Measurements from ENCODE around the gene TMEM272. TPM values are rescaled to one million over a fixed set of nuclear protein-coding genes. Genes with fewer than 3 reads are reported as not detected.

TMEM272 gene
- total and polyA plus RNA-seq, 2 of the 13 experiments (the other 11 are each of a cell fraction or from before 2014, with no cell fraction given), result 0.37 to 0.62 TPM

DNA sequence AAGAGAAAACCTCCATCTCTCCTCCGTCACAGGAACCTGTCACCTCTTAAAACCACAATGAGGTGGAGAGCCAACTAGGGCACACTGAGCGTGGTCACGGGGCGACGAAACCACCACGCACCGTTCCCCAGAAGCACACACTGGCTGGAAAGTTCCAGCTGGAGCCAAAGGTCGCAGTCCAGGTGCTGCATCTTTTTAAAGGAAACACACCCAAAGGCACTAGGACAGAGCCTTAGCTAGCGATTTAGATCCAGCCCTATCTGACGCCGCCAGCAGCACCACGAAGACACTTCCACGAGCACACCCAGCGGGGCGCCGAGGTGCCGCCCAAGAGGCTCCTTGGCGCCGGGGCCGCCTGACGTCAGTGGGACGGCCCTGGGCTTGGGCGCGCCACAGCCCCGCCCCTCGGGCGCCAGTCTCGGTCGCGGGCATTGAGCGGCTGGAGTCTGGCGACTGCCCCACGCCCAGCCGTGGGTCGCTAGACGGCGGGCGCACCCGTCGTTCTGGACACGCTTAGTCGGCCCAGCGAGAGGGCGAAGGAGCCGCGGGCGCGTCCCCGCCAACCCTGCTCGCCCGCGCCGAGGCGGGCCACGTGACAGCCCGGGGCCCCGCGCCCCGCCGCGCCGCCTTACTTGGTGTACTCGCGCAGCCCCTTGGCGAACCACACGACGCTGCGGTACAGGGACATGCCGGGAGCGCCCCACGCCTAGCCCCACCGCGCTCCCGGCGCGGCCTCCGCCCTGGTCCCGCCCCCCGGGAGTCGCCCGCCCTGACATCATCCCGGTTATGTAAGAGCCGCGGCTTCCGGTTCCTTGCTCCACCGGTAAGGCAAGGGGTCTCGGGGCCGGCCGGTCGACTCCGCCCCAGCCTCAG lies 41.3 kb downstream of the TMEM272 start, which contains the start of gene DHRS12 (continued):
- TF ChIP-seq, protein P1, sequence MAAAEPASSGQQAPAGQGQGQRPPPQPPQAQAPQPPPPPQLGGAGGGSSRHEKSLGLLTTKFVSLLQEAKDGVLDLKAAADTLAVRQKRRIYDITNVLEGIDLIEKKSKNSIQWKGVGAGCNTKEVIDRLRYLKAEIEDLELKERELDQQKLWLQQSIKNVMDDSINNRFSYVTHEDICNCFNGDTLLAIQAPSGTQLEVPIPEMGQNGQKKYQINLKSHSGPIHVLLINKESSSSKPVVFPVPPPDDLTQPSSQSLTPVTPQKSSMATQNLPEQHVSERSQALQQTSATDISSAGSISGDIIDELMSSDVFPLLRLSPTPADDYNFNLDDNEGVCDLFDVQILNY (CRISPR knock-in tag; conservative IDR thresholded peaks at IDR 0.05), result 0 out of 2 replicates have a peak, but pooled peaks have one; percentile 30
- TF ChIP-seq SKI (IDR thresholded peaks at IDR 0.05; ENCODE audit: partially characterized antibody), result peak; percentile 88
- no peak for TF ChIP-seq ZFP41 (CRISPR knock-in tag; IDR thresholded peaks at IDR 0.05; ENCODE audit: borderline replicate concordance)
- no peak for TF ChIP-seq BHLHE40 (IDR thresholded peaks at IDR 0.05; ENCODE audit: low read length)
- TF ChIP-seq, protein P2, sequence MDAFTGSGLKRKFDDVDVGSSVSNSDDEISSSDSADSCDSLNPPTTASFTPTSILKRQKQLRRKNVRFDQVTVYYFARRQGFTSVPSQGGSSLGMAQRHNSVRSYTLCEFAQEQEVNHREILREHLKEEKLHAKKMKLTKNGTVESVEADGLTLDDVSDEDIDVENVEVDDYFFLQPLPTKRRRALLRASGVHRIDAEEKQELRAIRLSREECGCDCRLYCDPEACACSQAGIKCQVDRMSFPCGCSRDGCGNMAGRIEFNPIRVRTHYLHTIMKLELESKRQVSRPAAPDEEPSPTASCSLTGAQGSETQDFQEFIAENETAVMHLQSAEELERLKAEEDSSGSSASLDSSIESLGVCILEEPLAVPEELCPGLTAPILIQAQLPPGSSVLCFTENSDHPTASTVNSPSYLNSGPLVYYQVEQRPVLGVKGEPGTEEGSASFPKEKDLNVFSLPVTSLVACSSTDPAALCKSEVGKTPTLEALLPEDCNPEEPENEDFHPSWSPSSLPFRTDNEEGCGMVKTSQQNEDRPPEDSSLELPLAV (CRISPR knock-in tag; conservative IDR thresholded peaks at IDR 0.05; ENCODE audit: low read depth), result no peak
- TF ChIP-seq HMG20B (CRISPR knock-in tag; conservative IDR thresholded peaks at IDR 0.05), result no peak
- no peak for TF ChIP-seq RARG (CRISPR knock-in tag; IDR thresholded peaks at IDR 0.05; ENCODE audit: low read depth)
- TF ChIP-seq, protein P3, sequence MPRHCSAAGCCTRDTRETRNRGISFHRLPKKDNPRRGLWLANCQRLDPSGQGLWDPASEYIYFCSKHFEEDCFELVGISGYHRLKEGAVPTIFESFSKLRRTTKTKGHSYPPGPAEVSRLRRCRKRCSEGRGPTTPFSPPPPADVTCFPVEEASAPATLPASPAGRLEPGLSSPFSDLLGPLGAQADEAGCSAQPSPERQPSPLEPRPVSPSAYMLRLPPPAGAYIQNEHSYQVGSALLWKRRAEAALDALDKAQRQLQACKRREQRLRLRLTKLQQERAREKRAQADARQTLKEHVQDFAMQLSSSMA (CRISPR knock-in tag; IDR thresholded peaks at IDR 0.05), result peak; percentile 70; the same call in 1 of the 2 replicates
- no peak for TF ChIP-seq ZNF225 (CRISPR knock-in tag; IDR thresholded peaks at IDR 0.05)
- 0 out of 2 replicates have a peak, but pooled peaks have one; percentile 68 for TF ChIP-seq ARNTL (CRISPR knock-in tag; IDR thresholded peaks at IDR 0.05)
- TF ChIP-seq, protein P4, sequence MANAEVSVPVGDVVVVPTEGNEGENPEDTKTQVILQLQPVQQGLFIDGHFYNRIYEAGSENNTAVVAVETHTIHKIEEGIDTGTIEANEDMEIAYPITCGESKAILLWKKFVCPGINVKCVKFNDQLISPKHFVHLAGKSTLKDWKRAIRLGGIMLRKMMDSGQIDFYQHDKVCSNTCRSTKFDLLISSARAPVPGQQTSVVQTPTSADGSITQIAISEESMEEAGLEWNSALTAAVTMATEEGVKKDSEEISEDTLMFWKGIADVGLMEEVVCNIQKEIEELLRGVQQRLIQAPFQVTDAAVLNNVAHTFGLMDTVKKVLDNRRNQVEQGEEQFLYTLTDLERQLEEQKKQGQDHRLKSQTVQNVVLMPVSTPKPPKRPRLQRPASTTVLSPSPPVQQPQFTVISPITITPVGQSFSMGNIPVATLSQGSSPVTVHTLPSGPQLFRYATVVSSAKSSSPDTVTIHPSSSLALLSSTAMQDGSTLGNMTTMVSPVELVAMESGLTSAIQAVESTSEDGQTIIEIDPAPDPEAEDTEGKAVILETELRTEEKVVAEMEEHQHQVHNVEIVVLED (CRISPR knock-in tag; IDR thresholded peaks at IDR 0.05; ENCODE audit: borderline replicate concordance), result 0 out of 2 replicates have a peak, but pooled peaks have one; percentile 22
- peak; percentile 48; the same call in 1 of the 2 replicates for TF ChIP-seq ZNF782 (CRISPR knock-in tag; IDR thresholded peaks at IDR 0.05; ENCODE audit: borderline replicate concordance)
- TF ChIP-seq NRL (CRISPR knock-in tag; IDR thresholded peaks at IDR 0.05; ENCODE audit: borderline replicate concordance), result peak; percentile 43; the same call in 1 of the 2 replicates
- peak; percentile 51; the same call in 1 of the 2 replicates for TF ChIP-seq ZNF558 (CRISPR knock-in tag; IDR thresholded peaks at IDR 0.05; ENCODE audit: borderline replicate concordance)
- TF ChIP-seq, protein P5, sequence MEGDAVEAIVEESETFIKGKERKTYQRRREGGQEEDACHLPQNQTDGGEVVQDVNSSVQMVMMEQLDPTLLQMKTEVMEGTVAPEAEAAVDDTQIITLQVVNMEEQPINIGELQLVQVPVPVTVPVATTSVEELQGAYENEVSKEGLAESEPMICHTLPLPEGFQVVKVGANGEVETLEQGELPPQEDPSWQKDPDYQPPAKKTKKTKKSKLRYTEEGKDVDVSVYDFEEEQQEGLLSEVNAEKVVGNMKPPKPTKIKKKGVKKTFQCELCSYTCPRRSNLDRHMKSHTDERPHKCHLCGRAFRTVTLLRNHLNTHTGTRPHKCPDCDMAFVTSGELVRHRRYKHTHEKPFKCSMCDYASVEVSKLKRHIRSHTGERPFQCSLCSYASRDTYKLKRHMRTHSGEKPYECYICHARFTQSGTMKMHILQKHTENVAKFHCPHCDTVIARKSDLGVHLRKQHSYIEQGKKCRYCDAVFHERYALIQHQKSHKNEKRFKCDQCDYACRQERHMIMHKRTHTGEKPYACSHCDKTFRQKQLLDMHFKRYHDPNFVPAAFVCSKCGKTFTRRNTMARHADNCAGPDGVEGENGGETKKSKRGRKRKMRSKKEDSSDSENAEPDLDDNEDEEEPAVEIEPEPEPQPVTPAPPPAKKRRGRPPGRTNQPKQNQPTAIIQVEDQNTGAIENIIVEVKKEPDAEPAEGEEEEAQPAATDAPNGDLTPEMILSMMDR (CRISPR knock-in tag; IDR thresholded peaks at IDR 0.05), result peak; percentile 14; the same call in 1 of the 2 replicates
- peak; percentile 12; the same call in 1 of the 2 replicates for TF ChIP-seq POLR2AphosphoS5 (IDR thresholded peaks at IDR 0.05; ENCODE audit: low read depth, low read length)
- no peak for TF ChIP-seq KDM6A (CRISPR knock-in tag; IDR thresholded peaks at IDR 0.05; ENCODE audit: low read depth)
- peak; percentile 51; the same call in 1 of the 2 replicates for TF ChIP-seq KDM5A (IDR thresholded peaks at IDR 0.05; ENCODE audit: borderline replicate concordance, low read length)
- peak; percentile 80; the same call in 1 of the 2 replicates for TF ChIP-seq TOPORS (CRISPR knock-in tag; IDR thresholded peaks at IDR 0.05)
- no peak for TF ChIP-seq NFKBIZ (CRISPR knock-in tag; IDR thresholded peaks at IDR 0.05)
- TF ChIP-seq ZNF547 (CRISPR knock-in tag; IDR thresholded peaks at IDR 0.05), result peak; percentile 73

Data from HepG2 (cell line).